T-cell (primary cell): Measurements from ENCODE around the gene GALNT9. TPM values are rescaled to one million over a fixed set of nuclear protein-coding genes. Genes with fewer than 3 reads are reported as not detected.
A peak's percentile ranks its signal among the peaks of the same experiment; 100 is the strongest.

Source experiments
- ATAC-seq, 4 experiments: fragments of 200-7000 bp in 3 of 4; fragments of 150-1000 bp in 1 of 4; cut with Tn5 transposase; replicated peaks in 1 of 4; 1 replicate in 3 of 4; 2 replicates in 1 of 4; pipeline ENCODE4 v1.10.0; 2021; ENCODE audit warnings: moderate library complexity in 3 of 4, mild to moderate bottlenecking in 2 of 4, moderate number of reproducible peaks in 1 of 4
- CTCF ChIA-PET, 2 donors: fragments of 300-600 bp; sonication (Branson Sonifier 250); formaldehyde crosslinking; loops; one replicate each; lab custom pipeline; 2022; ENCODE audit warnings: antibody characterized with exemption in 2 of 2; lab: Charles Lee
- POLR2A ChIA-PET, 2 donors: fragments of 300-600 bp; sonication (Branson Sonifier 250); formaldehyde crosslinking; loops; one replicate each; lab custom pipeline; 2022; ENCODE audit warnings: antibody characterized with exemption in 2 of 2; lab: Charles Lee
- DNase-seq, 35 experiments: peaks; one replicate each; pipeline versions ENCODE4 v3.0.0 to v3.0.0-alpha.2; 2013 to 2023
- H3K27ac ChIP-seq: one replicate; pipeline ENCODE4 v1.5.1; 2013; ENCODE audit warnings: low read length
- H3K27me3 ChIP-seq, 2 experiments: replicated peaks in 1 of 2; 1 replicate in 1 of 2; 2 replicates in 1 of 2; pipeline versions ENCODE4 v1.6.1 to v1.7.0; 2013; ENCODE audit warnings: low read length in 1 of 2, mixed read lengths in 1 of 2; ENCODE audit not compliant: control insufficient read depth in 2 of 2, insufficient read depth in 2 of 2; ENCODE audit errors: extremely low read depth in 1 of 2
- H3K36me3 ChIP-seq, 2 donors: 1 replicate in 1 of 2; 2 replicates in 1 of 2; pipeline versions ENCODE4 v1.6.1 to v1.7.0; 2013; ENCODE audit warnings: low read length in 1 of 2; ENCODE audit not compliant: control insufficient read depth in 2 of 2, insufficient read depth in 1 of 2; ENCODE audit errors: extremely low read depth in 1 of 2
- H3K4me1 ChIP-seq, 2 experiments: 1 replicate in 1 of 2; 2 replicates in 1 of 2; pipeline versions ENCODE4 v1.6.1 to v1.7.0; 2013; ENCODE audit warnings: low read length in 2 of 2, mixed read lengths in 1 of 2; ENCODE audit not compliant: insufficient read depth in 2 of 2, control insufficient read depth in 1 of 2; ENCODE audit errors: extremely low read depth in 1 of 2
- H3K4me3 ChIP-seq, 2 donors: 1 replicate in 1 of 2; 2 replicates in 1 of 2; pipeline versions ENCODE4 v1.5.1 to v1.7.0; 2013; ENCODE audit warnings: mild to moderate bottlenecking in 2 of 2, low read length in 1 of 2, moderate library complexity in 1 of 2; ENCODE audit not compliant: control insufficient read depth in 1 of 2; ENCODE audit errors: extremely low read depth in 1 of 2
- H3K9me3 ChIP-seq: 2 replicates; pipeline ENCODE4 v1.7.0; 2013
- H3K27ac Mint-ChIP-seq, 2 donors: one replicate each; pipeline ENCODE4 v1.8.0; 2020 to 2021; ENCODE audit warnings: mild to moderate bottlenecking in 2 of 2, mixed read lengths in 2 of 2
- H3K27me3 Mint-ChIP-seq, 2 donors: one replicate each; pipeline ENCODE4 v1.8.0; 2021 to 2022; ENCODE audit warnings: mixed read lengths in 2 of 2
- H3K36me3 Mint-ChIP-seq: one replicate; pipeline ENCODE4 v1.8.0; 2021; ENCODE audit warnings: mixed read lengths
- H3K4me1 Mint-ChIP-seq, 3 donors: one replicate each; pipeline ENCODE4 v1.8.0; 2020 to 2022; ENCODE audit warnings: mixed read lengths in 3 of 3, mild to moderate bottlenecking in 1 of 3
- H3K4me3 Mint-ChIP-seq, 3 donors: one replicate each; pipeline ENCODE4 v1.8.0; 2020 to 2022; ENCODE audit warnings: mild to moderate bottlenecking in 3 of 3, mixed read lengths in 3 of 3, moderate library complexity in 3 of 3
- H3K9me3 Mint-ChIP-seq, 3 donors: one replicate each; pipeline ENCODE4 v1.8.0; 2020 to 2022; ENCODE audit warnings: mixed read lengths in 3 of 3
- WGBS: methylation state at CpG from one replicate; pipeline ENCODE4 v1.1.5; 2013; ENCODE audit warnings: missing lambda C conversion rate; ENCODE audit not compliant: insufficient coverage; 5-methylcytosine and 5-hydroxymethylcytosine counted together
- total RNA-seq, 35 experiments: library from RNA in 6 of 35; stranded (reverse) in 6 of 35; fragments of 120-200 nt in 1 of 35; gene quantifications; one replicate each; pipeline versions ENCODE4 v1.2.1 to v1.2.4 and lab custom pipeline; 2013 to 2026

GALNT9 gene
- total RNA-seq, 5 donors from 2014 or later (not counting 1 experiment from before 2014, with no cell fraction given), result 0.72 TPM; not detected in 4

- Histone ChIP-seq H3K9me3 (no peaks in the 10 kb centered on the region), H3K36me3 (no peaks in the 10 kb centered on the region), H3K4me1 (peaks cover 0 to 21% of the 10 kb centered on the region in 2 experiments), H3K4me3 (no peak overlapping the region), H3K27me3 (peaks cover 6 to 51% of the 10 kb centered on the region in 2 experiments), H3K27ac (no peak overlapping the region)
- H3K27me3 Mint-ChIP-seq, result peaks cover 16 to 38% of the 10 kb centered on the region in 2 donors
- peaks cover 1 to 14% (median 6%) of the 10 kb centered on the region in 3 donors for H3K4me1 Mint-ChIP-seq
- ChIA-PET CTCF (no interaction called here), POLR2A (no interaction called here)
- H3K4me3 Mint-ChIP-seq, result no peak overlapping the region
- H3K27ac Mint-ChIP-seq, result no peak overlapping the region
- 92% methylated on average over 10 of the region's 15 CpGs for WGBS
- ATAC-seq, result no peak
- DNase-seq, result no peak
- H3K36me3 Mint-ChIP-seq, result no peaks in the 10 kb centered on the region
- H3K9me3 Mint-ChIP-seq, result no peaks in the 10 kb centered on the region
Measured at GRCh38 chr12:132208153-132208823, 121.1 kb downstream of the GALNT9 start.

- Histone ChIP-seq H3K36me3 (no peaks in the 10 kb centered on the region), H3K4me1 (peaks cover 0 to 20% of the 10 kb centered on the region in 2 experiments), H3K27me3 (peaks cover 6 to 61% of the 10 kb centered on the region in 2 experiments), H3K9me3 (no peaks in the 10 kb centered on the region), H3K4me3 (no peak overlapping the region), H3K27ac (no peak overlapping the region)
- H3K4me1 Mint-ChIP-seq, result peaks cover 1 to 12% (median 4%) of the 10 kb centered on the region in 3 donors
- POLR2A ChIA-PET, result no interaction called here
- CTCF ChIA-PET, result no interaction called here
- no peak overlapping the region for H3K27ac Mint-ChIP-seq
- H3K36me3 Mint-ChIP-seq, result no peaks in the 10 kb centered on the region
- no peaks in the 10 kb centered on the region for H3K9me3 Mint-ChIP-seq
- no peak for ATAC-seq
- H3K4me3 Mint-ChIP-seq, result peak overlapping the region in 1 of 3 donors; percentile 44
- peaks cover 16 to 43% of the 10 kb centered on the region in 2 donors for H3K27me3 Mint-ChIP-seq
- WGBS, result 82% methylated on average over 34 of the region's 36 CpGs
- DNase-seq, result no peak
Measured at GRCh38 chr12:132207083-132207775, 122.2 kb downstream of the GALNT9 start.

GRCh38 chr12:132206046-132206434 is 123.3 kb downstream of the GALNT9 start:
- ATAC-seq (no peak), DNase-seq (no peak)
- Mint-ChIP-seq H3K9me3 (no peaks in the 10 kb centered on the region), H3K4me1 (peaks cover 0 to 12% (median 1%) of the 10 kb centered on the region in 3 donors), H3K4me3 (peak overlapping the region in 1 of 3 donors; percentile 46), H3K27ac (no peak overlapping the region), H3K36me3 (no peaks in the 10 kb centered on the region), H3K27me3 (peaks cover 16 to 44% of the 10 kb centered on the region in 2 donors)
- WGBS, result 55% methylated on average over 11 of the region's 14 CpGs
- no peak overlapping the region for H3K4me3 ChIP-seq
- POLR2A ChIA-PET, result no interaction called here
- CTCF ChIA-PET, result no interaction called here
- H3K36me3 ChIP-seq, result no peaks in the 10 kb centered on the region
- H3K4me1 ChIP-seq, result peaks cover 0 to 14% of the 10 kb centered on the region in 2 experiments
- no peak overlapping the region for H3K27ac ChIP-seq
- peaks cover 6 to 63% of the 10 kb centered on the region in 2 experiments for H3K27me3 ChIP-seq
- no peaks in the 10 kb centered on the region for H3K9me3 ChIP-seq

GRCh38 chr12:132205271-132206045 is 123.9 kb downstream of the GALNT9 start:
- Mint-ChIP-seq H3K9me3 (no peaks in the 10 kb centered on the region), H3K4me1 (peaks cover 0 to 12% (median 1%) of the 10 kb centered on the region in 3 donors), H3K27ac (no peak overlapping the region), H3K27me3 (peaks cover 16 to 44% of the 10 kb centered on the region in 2 donors), H3K4me3 (peak overlapping the region in 1 of 3 donors; percentile 46), H3K36me3 (no peaks in the 10 kb centered on the region)
- Histone ChIP-seq H3K4me1 (peaks cover 0 to 14% of the 10 kb centered on the region in 2 experiments), H3K27ac (no peak overlapping the region), H3K36me3 (no peaks in the 10 kb centered on the region), H3K27me3 (peaks cover 6 to 65% of the 10 kb centered on the region in 2 experiments), H3K9me3 (no peaks in the 10 kb centered on the region), H3K4me3 (peak overlapping the region in 1 of 2 donors; percentile 10)
- CTCF ChIA-PET, result no interaction called here
- 12% methylated on average over 42 of the region's 53 CpGs for WGBS
- peak in 1 of 4 experiments; percentile 47 for ATAC-seq
- POLR2A ChIA-PET, result no interaction called here
- peak in 1 of 35 experiments; percentile 28 for DNase-seq

DNA sequence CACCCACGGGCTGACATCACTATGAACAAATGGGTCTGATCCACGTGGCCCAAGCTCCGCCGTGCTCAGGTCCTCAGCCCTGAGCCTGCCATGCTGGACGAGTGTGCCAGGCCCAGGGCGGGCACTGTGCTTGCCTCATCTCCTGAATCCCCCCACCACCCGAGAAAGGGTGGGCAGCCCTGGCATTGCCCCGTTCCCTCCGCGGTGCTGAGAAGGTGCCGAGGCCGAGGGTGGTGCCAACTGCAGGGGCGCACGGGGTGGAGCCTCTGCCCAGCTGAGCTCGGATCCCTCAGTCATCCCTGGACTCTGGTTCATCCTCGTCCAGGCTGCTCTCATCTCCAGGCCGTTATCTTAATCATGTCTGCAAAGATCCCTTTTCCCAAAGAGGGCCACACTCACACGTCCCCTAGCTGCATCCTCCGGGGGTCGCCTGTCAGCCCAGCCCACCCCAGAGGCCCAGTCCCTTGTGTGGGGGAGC is 124.6 kb downstream of the GALNT9 start:
- Histone ChIP-seq H3K4me3 (no peak overlapping the region), H3K27me3 (peaks cover 6 to 65% of the 10 kb centered on the region in 2 experiments), H3K4me1 (peaks cover 0 to 14% of the 10 kb centered on the region in 2 experiments), H3K9me3 (no peaks in the 10 kb centered on the region), H3K27ac (no peak overlapping the region), H3K36me3 (no peaks in the 10 kb centered on the region)
- Mint-ChIP-seq H3K27ac (no peak overlapping the region), H3K4me1 (peaks cover 0 to 12% (median 1%) of the 10 kb centered on the region in 3 donors), H3K36me3 (no peaks in the 10 kb centered on the region), H3K9me3 (no peaks in the 10 kb centered on the region), H3K4me3 (peak overlapping the region in 1 of 3 donors; percentile 46), H3K27me3 (peaks cover 16 to 44% of the 10 kb centered on the region in 2 donors)
- ChIA-PET POLR2A (no interaction called here), CTCF (no interaction called here)
- DNase-seq (no peak), ATAC-seq (no peak)
- WGBS, result 69% methylated on average over 17 of the region's 20 CpGs
